ENCODE data around the gene FBXO42.

DNA sequence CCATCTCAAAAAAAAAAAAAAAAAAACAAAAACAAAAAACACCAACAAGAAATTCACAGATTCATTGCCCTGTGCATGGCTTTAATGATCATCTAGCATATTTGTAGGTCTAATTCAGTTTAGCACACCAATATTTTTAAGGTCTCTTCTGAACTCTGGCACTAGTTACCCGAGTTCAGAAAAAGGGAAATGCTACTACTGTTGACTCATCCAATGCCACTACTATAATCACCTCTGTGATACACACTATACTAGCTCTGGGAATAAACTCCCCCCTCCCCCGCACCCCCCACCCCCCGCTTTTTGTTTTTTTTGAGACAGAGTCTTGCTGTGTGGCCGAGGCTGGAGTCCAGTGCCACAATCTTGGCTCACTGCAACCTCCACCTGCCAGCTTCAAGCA, 55.6 kb downstream of the FBXO42 start:
- TF ChIP-seq, protein P1, sequence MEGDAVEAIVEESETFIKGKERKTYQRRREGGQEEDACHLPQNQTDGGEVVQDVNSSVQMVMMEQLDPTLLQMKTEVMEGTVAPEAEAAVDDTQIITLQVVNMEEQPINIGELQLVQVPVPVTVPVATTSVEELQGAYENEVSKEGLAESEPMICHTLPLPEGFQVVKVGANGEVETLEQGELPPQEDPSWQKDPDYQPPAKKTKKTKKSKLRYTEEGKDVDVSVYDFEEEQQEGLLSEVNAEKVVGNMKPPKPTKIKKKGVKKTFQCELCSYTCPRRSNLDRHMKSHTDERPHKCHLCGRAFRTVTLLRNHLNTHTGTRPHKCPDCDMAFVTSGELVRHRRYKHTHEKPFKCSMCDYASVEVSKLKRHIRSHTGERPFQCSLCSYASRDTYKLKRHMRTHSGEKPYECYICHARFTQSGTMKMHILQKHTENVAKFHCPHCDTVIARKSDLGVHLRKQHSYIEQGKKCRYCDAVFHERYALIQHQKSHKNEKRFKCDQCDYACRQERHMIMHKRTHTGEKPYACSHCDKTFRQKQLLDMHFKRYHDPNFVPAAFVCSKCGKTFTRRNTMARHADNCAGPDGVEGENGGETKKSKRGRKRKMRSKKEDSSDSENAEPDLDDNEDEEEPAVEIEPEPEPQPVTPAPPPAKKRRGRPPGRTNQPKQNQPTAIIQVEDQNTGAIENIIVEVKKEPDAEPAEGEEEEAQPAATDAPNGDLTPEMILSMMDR (IDR thresholded peaks at IDR 0.05): no peak
- TF ChIP-seq POLR2A (IDR thresholded peaks at IDR 0.05): no peak
